Activated T-cell treated with anti-CD3 and anti-CD28 coated beads, Interleukin-2, amount 50 U/mL, for 72 hours (primary cell): ENCODE data around the gene LYPD5. TPM values are rescaled to one million over a fixed set of nuclear protein-coding genes. Genes with fewer than 3 reads are reported as not detected.
A peak's percentile ranks its signal among the peaks of the same experiment; 100 is the strongest.
"Not testable (repeated sequence)": the region's sequence is repeated elsewhere in the genome, so short reads cannot be mapped to it uniquely, and the experiment has no call there.

Source experiments
- ATAC-seq, 2 donors: fragments of 150-1000 bp; cut with Tn5 transposase; replicated peaks in 1 of 2; 2 replicates each; pipeline ENCODE4 v1.10.0; 2021; ENCODE audit warnings: moderate library complexity in 2 of 2, mild to moderate bottlenecking in 1 of 2
- DNase-seq, 2 donors: peaks; one replicate each; pipeline ENCODE4 v3.0.0; 2021 to 2022; ENCODE audit warnings: mixed read lengths in 1 of 2
- H3K27ac Mint-ChIP-seq: one replicate; pipeline ENCODE4 v1.8.0; 2022; ENCODE audit warnings: mild to moderate bottlenecking, moderate library complexity, mixed read lengths
- H3K27me3 Mint-ChIP-seq: one replicate; pipeline ENCODE4 v1.8.0; 2022; ENCODE audit warnings: low read depth, mixed read lengths
- H3K36me3 Mint-ChIP-seq, 2 donors: one replicate each; pipeline ENCODE4 v1.8.0; 2022; ENCODE audit warnings: mixed read lengths in 2 of 2, mild to moderate bottlenecking in 1 of 2; ENCODE audit not compliant: insufficient read depth in 2 of 2
- H3K4me1 Mint-ChIP-seq: one replicate; pipeline ENCODE4 v1.8.0; 2022; ENCODE audit warnings: low read depth, mixed read lengths
- H3K4me3 Mint-ChIP-seq, 2 donors: one replicate each; pipeline ENCODE4 v1.8.0; 2022; ENCODE audit warnings: mild to moderate bottlenecking in 2 of 2, mixed read lengths in 2 of 2, moderate library complexity in 2 of 2
- H3K9me3 Mint-ChIP-seq, 2 donors: one replicate each; pipeline ENCODE4 v1.8.0; 2022; ENCODE audit warnings: mixed read lengths in 2 of 2
- total RNA-seq, 2 donors: library from RNA; stranded (reverse); gene quantifications; one replicate each; pipeline ENCODE4 v1.2.3, GENCODE V29; 2022

Gene LYPD5
- total RNA-seq, 2 donors from 2014 or later = 0.21 to 1.1 TPM

- DNase-seq (no peak), ATAC-seq (no peak)
- Mint-ChIP-seq H3K4me3 (no peak overlapping the region), H3K4me1 (peaks cover 67% of the 10 kb centered on the region), H3K27me3 (no peaks in the 10 kb centered on the region), H3K9me3 (no peaks in the 10 kb centered on the region), H3K27ac (no peak overlapping the region), H3K36me3 (peaks cover 12 to 28% of the 10 kb centered on the region in 2 donors)
Measured at GRCh38 chr19:43768273-43769050, 33.8 kb downstream of the LYPD5 start.

- Mint-ChIP-seq H3K9me3 (no peaks in the 10 kb centered on the region), H3K4me3 (no peak overlapping the region), H3K4me1 (peaks cover 73% of the 10 kb centered on the region), H3K27ac (no peak overlapping the region), H3K27me3 (no peaks in the 10 kb centered on the region), H3K36me3 (peaks cover 12 to 28% of the 10 kb centered on the region in 2 donors)
- DNase-seq (no peak), ATAC-seq (no peak)
Measured at GRCh38 chr19:43767818-43768217, 34.4 kb downstream of the LYPD5 start.

GRCh38 chr19:43767316-43767715, 34.9 kb downstream of the LYPD5 start:
- Mint-ChIP-seq H3K4me1 (peaks cover 78% of the 10 kb centered on the region), H3K9me3 (no peaks in the 10 kb centered on the region), H3K4me3 (peak overlapping the region in 1 of 2 donors; percentile 66), H3K27ac (peak overlapping the region; percentile 44), H3K36me3 (peaks cover 12 to 28% of the 10 kb centered on the region in 2 donors), H3K27me3 (no peaks in the 10 kb centered on the region)
- DNase-seq (no peak), ATAC-seq (no peak)

GRCh38 chr19:43766755-43767043, 35.5 kb downstream of the LYPD5 start:
- peak overlapping the region; percentile 97 for H3K27ac Mint-ChIP-seq
- no peak for ATAC-seq
- H3K9me3 Mint-ChIP-seq = no peaks in the 10 kb centered on the region
- no peak for DNase-seq
- H3K36me3 Mint-ChIP-seq = peaks cover 12 to 28% of the 10 kb centered on the region in 2 donors
- H3K4me1 Mint-ChIP-seq = peaks cover 84% of the 10 kb centered on the region
- H3K27me3 Mint-ChIP-seq = no peaks in the 10 kb centered on the region
- H3K4me3 Mint-ChIP-seq = peak overlapping the region; percentile 61 to 66

GRCh38 chr19:43765109-43765876, 37.0 kb downstream of the LYPD5 start:
- H3K27ac Mint-ChIP-seq = peak overlapping the region; percentile 97
- H3K27me3 Mint-ChIP-seq = no peaks in the 10 kb centered on the region
- peaks cover 81% of the 10 kb centered on the region for H3K4me1 Mint-ChIP-seq
- no peaks in the 10 kb centered on the region for H3K9me3 Mint-ChIP-seq
- ATAC-seq (peak; percentile 84), DNase-seq (peak; percentile 88 to 93)
- peak overlapping the region; percentile 61 to 66 for H3K4me3 Mint-ChIP-seq
- H3K36me3 Mint-ChIP-seq = peaks cover 11 to 21% of the 10 kb centered on the region in 2 donors

- DNase-seq, H3K9me3 Mint-ChIP-seq, ATAC-seq, H3K27me3 Mint-ChIP-seq: not testable (repeated sequence)
- peak overlapping the region; percentile 97 for H3K27ac Mint-ChIP-seq
- H3K36me3 Mint-ChIP-seq = peaks cover 8 to 17% of the 10 kb centered on the region in 2 donors
- H3K4me3 Mint-ChIP-seq = peak overlapping the region; percentile 61 to 66
- peaks cover 79% of the 10 kb centered on the region for H3K4me1 Mint-ChIP-seq
Measured at GRCh38 chr19:43764684-43765083, 37.6 kb downstream of the LYPD5 start.

GRCh38 chr19:43763473-43763939, 38.7 kb downstream of the LYPD5 start:
- ATAC-seq (peak in 1 of 2 donors; percentile 1), DNase-seq (peak in 1 of 2 donors; percentile 42)
- H3K4me1 Mint-ChIP-seq = peaks cover 81% of the 10 kb centered on the region
- H3K27ac Mint-ChIP-seq = peak overlapping the region; percentile 59
- no peaks in the 10 kb centered on the region for H3K9me3 Mint-ChIP-seq
- peaks cover 6 to 14% of the 10 kb centered on the region in 2 donors for H3K36me3 Mint-ChIP-seq
- no peaks in the 10 kb centered on the region for H3K27me3 Mint-ChIP-seq
- peak overlapping the region; percentile 56 to 63 for H3K4me3 Mint-ChIP-seq

- H3K27ac Mint-ChIP-seq = peak overlapping the region; percentile 59
- DNase-seq (no peak), ATAC-seq (no peak)
- H3K4me3 Mint-ChIP-seq = peak overlapping the region; percentile 10 to 56
- H3K4me1 Mint-ChIP-seq = peaks cover 79% of the 10 kb centered on the region
- peaks cover 6 to 16% of the 10 kb centered on the region in 2 donors for H3K36me3 Mint-ChIP-seq
- H3K9me3 Mint-ChIP-seq = no peaks in the 10 kb centered on the region
- no peaks in the 10 kb centered on the region for H3K27me3 Mint-ChIP-seq
Measured at GRCh38 chr19:43762814-43763213, 39.4 kb downstream of the LYPD5 start.

GRCh38 chr19:43760941-43761340, 41.3 kb downstream of the LYPD5 start:
- Mint-ChIP-seq H3K4me3 (no peak overlapping the region), H3K27ac (peak overlapping the region; percentile 30), H3K4me1 (peaks cover 79% of the 10 kb centered on the region), H3K36me3 (peaks cover 6 to 14% of the 10 kb centered on the region in 2 donors), H3K9me3 (no peaks in the 10 kb centered on the region), H3K27me3 (no peaks in the 10 kb centered on the region)
- DNase-seq (no peak), ATAC-seq (no peak)

- Mint-ChIP-seq H3K4me3 (no peak overlapping the region), H3K4me1 (peaks cover 78% of the 10 kb centered on the region), H3K27ac (no peak overlapping the region), H3K27me3 (no peaks in the 10 kb centered on the region), H3K9me3 (no peaks in the 10 kb centered on the region), H3K36me3 (peaks cover 7 to 18% of the 10 kb centered on the region in 2 donors)
- no peak for DNase-seq
- no peak for ATAC-seq
Measured at GRCh38 chr19:43759515-43759914, 42.7 kb downstream of the LYPD5 start.

- H3K4me1 Mint-ChIP-seq = peaks cover 82% of the 10 kb centered on the region
- ATAC-seq = no peak
- H3K9me3 Mint-ChIP-seq = peaks cover 0 to 2% of the 10 kb centered on the region in 2 donors
- H3K27ac Mint-ChIP-seq = peak overlapping the region; percentile 98
- H3K4me3 Mint-ChIP-seq = peak overlapping the region; percentile 96 to 98
- H3K27me3 Mint-ChIP-seq = no peaks in the 10 kb centered on the region
- DNase-seq = peak; percentile 82 to 88
- H3K36me3 Mint-ChIP-seq = peaks cover 21 to 22% of the 10 kb centered on the region in 2 donors
Measured at GRCh38 chr19:43755256-43755801, 46.9 kb downstream of the LYPD5 start.

GRCh38 chr19:43754503-43755255, 47.6 kb downstream of the LYPD5 start, which contains the start of gene SMG9:
Gene SMG9 (minus strand): TSS chr19:43754962. CDS start chr19:43750741, 4,221 bp downstream.
- peaks cover 0 to 2% of the 10 kb centered on the region in 2 donors for H3K9me3 Mint-ChIP-seq
- no peaks in the 10 kb centered on the region for H3K27me3 Mint-ChIP-seq
- peaks cover 84% of the 10 kb centered on the region for H3K4me1 Mint-ChIP-seq
- ATAC-seq = peak; percentile 80 to 84
- DNase-seq = peak; percentile 99
- peak within 1 kb of the TSS; percentile 98 for H3K27ac Mint-ChIP-seq
- H3K4me3 Mint-ChIP-seq = peak within 1 kb of the TSS; percentile 96 to 98
- peaks cover 23 to 24% of the 10 kb centered on the region in 2 donors for H3K36me3 Mint-ChIP-seq
